ENCODE results near the gene CCDC152. TPM values are rescaled to one million over a fixed set of nuclear protein-coding genes. Genes with fewer than 3 reads are reported as not detected.

Gene CCDC152
- total RNA-seq, 4 donors from 2014 or later, result 0.44 to 0.79 (median 0.56) TPM

GRCh38 chr5:42848545-42848944 lies 91.9 kb downstream of the CCDC152 start:
- no peak for DNase-seq (ENCODE audit: low spot score)
- no peak for ATAC-seq (ENCODE audit: low FRiP score)

GRCh38 chr5:42851481-42851880 lies 94.9 kb downstream of the CCDC152 start:
- DNase-seq (ENCODE audit: low spot score) (no peak), ATAC-seq (ENCODE audit: low FRiP score) (no peak)
- TF ChIP-seq CTCF (IDR thresholded peaks at IDR 0.05), result no peak

More at GRCh38 chr5:42848545-42848944, 91.9 kb downstream of the CCDC152 start:
- no peak for TF ChIP-seq CTCF (IDR thresholded peaks at IDR 0.05)

Other genes starting within 250 kb of the CCDC152 start
- 1,000 to 10,000 TPM in 2 of 4 donors, 100 to 1,000 TPM in 2; 658 to 1,212 (median 1,008) TPM for gene SELENOP, start 55.1 kb downstream of the CCDC152 start, total RNA-seq